Naive thymus-derived CD8-positive, alpha-beta T cell (primary cell): ENCODE data around the gene DLG2. TPM values are rescaled to one million over a fixed set of nuclear protein-coding genes. Genes with fewer than 3 reads are reported as not detected.

Source experiments
- ATAC-seq, 2 donors: fragments of 150-1000 bp; cut with Tn5 transposase in 1 of 2; sonication (Bioruptor Pico), chemical (Tn5 transposase) in 1 of 2; 1 replicate in 1 of 2; 2 replicates in 1 of 2; pipeline ENCODE4 v1.10.0; 2021; ENCODE audit warnings: mild to moderate bottlenecking in 2 of 2, moderate library complexity in 2 of 2
- POLR2A ChIA-PET: fragments of 350-600 bp; sonication (Branson Sonifier 250); formaldehyde crosslinking; loops from one replicate; lab custom pipeline; 2021; ENCODE audit warnings: antibody characterized with exemption; lab: Charles Lee
- DNase-seq, 10 donors: peaks; one replicate each; pipeline versions ENCODE4 v3.0.0 to v3.0.0-alpha.2; 2020 to 2022
- H3K27ac Mint-ChIP-seq, 10 donors: one replicate each; pipeline ENCODE4 v1.8.0; 2020 to 2022; ENCODE audit warnings: mild to moderate bottlenecking in 10 of 10, mixed read lengths in 10 of 10, moderate library complexity in 4 of 10, inconsistent platforms in 1 of 10
- H3K27me3 Mint-ChIP-seq, 5 donors: one replicate each; pipeline ENCODE4 v1.8.0; 2021 to 2022; ENCODE audit warnings: mixed read lengths in 5 of 5
- H3K36me3 Mint-ChIP-seq, 3 donors: one replicate each; pipeline ENCODE4 v1.8.0; 2020 to 2022; ENCODE audit warnings: mixed read lengths in 3 of 3, mild to moderate bottlenecking in 2 of 3, inconsistent platforms in 1 of 3
- H3K4me1 Mint-ChIP-seq, 4 donors: one replicate each; pipeline ENCODE4 v1.8.0; 2021 to 2022; ENCODE audit warnings: mixed read lengths in 4 of 4
- H3K4me3 Mint-ChIP-seq, 10 donors: one replicate each; pipeline ENCODE4 v1.8.0; 2020 to 2022; ENCODE audit warnings: mild to moderate bottlenecking in 10 of 10, mixed read lengths in 10 of 10, moderate library complexity in 6 of 10, inconsistent platforms in 1 of 10
- H3K9me3 Mint-ChIP-seq, 9 donors: one replicate each; pipeline ENCODE4 v1.8.0; 2020 to 2022; ENCODE audit warnings: mixed read lengths in 9 of 9, mild to moderate bottlenecking in 3 of 9, inconsistent platforms in 1 of 9, moderate library complexity in 1 of 9
- polyA plus RNA-seq, 3 donors: library from polyadenylated mRNA; unstranded; fragments of 300-500 nt; fragmentation: Illumina TruSeq; gene quantifications; one replicate each; pipeline ENCODE4 v1.2.3, GENCODE V29; 2021
- total RNA-seq, 8 experiments: library from RNA in 2 of 8; stranded (reverse) in 2 of 8; gene quantifications; one replicate each; pipeline ENCODE4 v1.2.3 and lab custom pipeline; 2021 to 2026

Gene DLG2
- total and polyA plus RNA-seq, 5 experiments from 2014 or later = 0.86 to 6.2 (median 2.5) TPM

DNA sequence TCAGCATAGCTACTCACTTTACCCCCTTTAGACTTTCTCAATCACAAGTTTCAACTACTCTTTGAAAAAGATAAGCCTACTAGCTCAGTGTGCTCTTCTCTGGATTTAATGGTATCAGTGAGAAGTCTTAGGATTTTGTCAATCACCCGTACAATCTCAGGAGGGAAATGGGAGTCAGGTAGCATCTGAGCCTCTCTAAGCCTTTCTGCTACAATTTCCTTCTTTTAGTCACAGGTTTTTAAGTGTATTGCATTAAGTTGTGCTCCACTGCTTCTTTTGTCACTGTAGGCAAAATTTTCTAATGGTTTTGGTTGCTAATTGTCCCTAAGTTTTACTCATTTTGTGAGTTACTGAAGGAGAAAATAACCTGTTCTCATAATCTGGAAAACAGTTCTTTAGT is 1582.4 kb downstream of the DLG2 start:
- Mint-ChIP-seq H3K9me3 (peaks cover 7 to 30% (median 17%) of the 10 kb centered on the region in 9 donors), H3K4me3 (no peak overlapping the region), H3K27ac (no peak overlapping the region), H3K4me1 (no peaks in the 10 kb centered on the region), H3K36me3 (peaks cover 0 to 8% (median 0%) of the 10 kb centered on the region in 3 donors), H3K27me3 (no peaks in the 10 kb centered on the region)
- ATAC-seq (no peak), DNase-seq (no peak)
- POLR2A ChIA-PET = no interaction called here

DNA sequence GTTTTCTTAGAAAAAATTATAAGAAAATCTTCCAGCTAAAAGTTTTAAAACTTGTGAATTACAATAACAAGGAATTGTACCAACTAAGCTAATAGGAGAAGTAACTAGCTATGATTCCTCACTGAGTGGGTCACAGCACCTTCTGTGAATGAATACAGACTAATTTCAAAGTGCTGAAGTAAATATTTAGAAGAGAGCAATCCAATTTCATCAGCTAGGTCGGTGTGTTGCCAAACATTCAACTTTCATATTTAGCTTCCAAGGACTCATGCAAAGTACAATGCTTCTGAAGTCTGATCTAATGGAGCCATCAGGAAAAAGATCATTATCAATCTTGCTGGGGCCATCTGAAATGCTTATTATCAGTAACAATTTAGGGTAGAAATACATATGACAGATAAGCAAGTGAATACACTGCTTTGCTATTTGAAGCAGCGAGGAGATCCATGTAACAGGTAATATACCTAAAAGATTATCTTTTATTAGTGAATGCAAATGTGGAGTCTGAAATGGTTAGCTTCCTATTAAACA is 1590.4 kb downstream of the DLG2 start:
- Mint-ChIP-seq H3K4me3 (no peak overlapping the region), H3K27ac (no peak overlapping the region), H3K36me3 (no peaks in the 10 kb centered on the region), H3K27me3 (no peaks in the 10 kb centered on the region), H3K9me3 (peaks cover 10 to 51% (median 25%) of the 10 kb centered on the region in 9 donors), H3K4me1 (no peaks in the 10 kb centered on the region)
- POLR2A ChIA-PET = no interaction called here
- DNase-seq (no peak), ATAC-seq (no peak)

DNA sequence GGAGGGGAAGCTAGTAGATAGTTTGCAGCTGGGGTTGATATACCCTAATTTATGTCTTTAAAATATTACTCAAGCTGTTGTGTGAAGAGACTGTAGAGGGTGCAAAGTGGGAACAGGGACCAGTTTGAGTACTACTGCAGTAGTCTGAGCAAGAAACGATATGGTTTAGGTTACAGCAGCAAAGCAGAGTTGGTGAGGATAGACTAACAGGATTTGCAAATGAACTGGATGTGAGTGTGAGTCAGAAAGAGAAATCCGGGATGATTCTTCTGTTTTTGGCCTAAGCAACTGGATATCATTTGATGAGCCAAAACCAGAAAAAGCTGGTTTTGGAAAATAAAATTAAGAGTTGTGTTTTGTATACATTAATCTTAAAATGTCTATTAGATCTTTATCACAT is 1591.5 kb downstream of the DLG2 start:
- Mint-ChIP-seq H3K36me3 (peaks cover 0 to 3% (median 0%) of the 10 kb centered on the region in 3 donors), H3K4me3 (no peak overlapping the region), H3K27me3 (no peaks in the 10 kb centered on the region), H3K9me3 (peaks cover 10 to 57% (median 31%) of the 10 kb centered on the region in 9 donors), H3K4me1 (no peaks in the 10 kb centered on the region), H3K27ac (no peak overlapping the region)
- DNase-seq (no peak), ATAC-seq (no peak)
- POLR2A ChIA-PET = no interaction called here

DNA sequence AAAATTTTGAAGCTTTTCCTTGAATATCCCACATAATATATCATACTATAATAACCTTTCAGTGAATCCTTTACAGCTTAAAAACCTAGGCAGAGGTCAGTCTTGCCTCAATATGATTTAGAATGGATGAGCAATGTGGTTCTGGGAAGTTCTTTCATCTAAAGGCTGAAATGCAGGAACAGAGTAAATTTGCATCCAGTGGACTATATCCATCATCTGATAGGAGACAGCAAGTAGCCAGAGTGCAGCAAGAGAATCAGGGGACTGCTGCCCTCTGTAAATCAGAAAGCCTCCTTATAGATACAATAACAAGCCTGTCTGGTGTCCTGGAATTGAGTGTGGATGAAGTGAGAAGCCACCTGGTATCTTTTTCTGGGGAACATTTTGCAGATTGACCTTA is 1592.7 kb downstream of the DLG2 start:
- peaks cover 12 to 67% (median 35%) of the 10 kb centered on the region in 9 donors for H3K9me3 Mint-ChIP-seq
- no peak overlapping the region for H3K4me3 Mint-ChIP-seq
- ATAC-seq = no peak
- DNase-seq = no peak
- no peak overlapping the region for H3K27ac Mint-ChIP-seq
- peaks cover 0 to 5% (median 0%) of the 10 kb centered on the region in 3 donors for H3K36me3 Mint-ChIP-seq
- no peaks in the 10 kb centered on the region for H3K27me3 Mint-ChIP-seq
- POLR2A ChIA-PET = no interaction called here
- no peaks in the 10 kb centered on the region for H3K4me1 Mint-ChIP-seq

DNA sequence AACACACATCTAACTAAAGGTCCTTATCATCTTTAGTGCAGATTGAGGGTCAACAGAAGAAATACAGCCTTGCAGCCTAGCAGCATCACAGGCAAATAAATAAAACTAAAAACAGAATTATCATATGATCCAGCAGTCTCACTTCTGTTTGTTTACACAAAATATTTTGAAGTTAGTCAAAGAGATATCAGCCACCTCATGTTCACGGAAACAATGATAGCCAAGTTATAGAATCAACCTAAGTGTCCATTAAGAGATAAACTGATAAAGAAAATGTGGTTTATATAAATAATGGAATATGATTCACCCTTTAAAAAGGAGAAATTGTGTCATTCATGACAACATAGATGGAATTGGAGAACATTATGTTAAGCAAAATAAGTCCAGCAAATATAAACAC is 1602.9 kb downstream of the DLG2 start:
- Mint-ChIP-seq H3K9me3 (peaks cover 2 to 32% (median 7%) of the 10 kb centered on the region in 9 donors), H3K27me3 (no peaks in the 10 kb centered on the region), H3K4me1 (no peaks in the 10 kb centered on the region), H3K36me3 (no peaks in the 10 kb centered on the region), H3K27ac (no peak overlapping the region), H3K4me3 (no peak overlapping the region)
- no peak for DNase-seq
- ATAC-seq = no peak
- POLR2A ChIA-PET = no interaction called here

DNA sequence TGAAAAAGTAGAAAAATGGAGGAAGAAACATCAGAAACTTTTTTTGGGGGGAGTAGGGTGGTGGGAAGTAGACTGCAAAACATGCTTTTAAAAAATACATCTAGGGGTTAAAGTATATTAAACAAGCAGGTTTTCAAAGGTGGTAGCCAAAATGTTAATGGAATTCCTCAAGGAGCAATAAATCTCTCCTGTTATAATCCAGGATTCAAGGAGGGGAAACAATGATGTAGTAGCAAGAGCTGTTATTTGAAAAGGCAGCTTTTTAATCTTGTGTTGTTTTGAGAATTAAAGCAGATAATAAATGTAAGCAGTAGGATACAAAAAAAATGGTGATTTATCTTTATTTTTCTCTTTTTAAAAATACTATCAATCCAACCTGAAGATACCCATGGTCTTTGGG is 1604.4 kb downstream of the DLG2 start:
- no peak for DNase-seq
- H3K4me1 Mint-ChIP-seq = no peaks in the 10 kb centered on the region
- no peaks in the 10 kb centered on the region for H3K36me3 Mint-ChIP-seq
- no peak overlapping the region for H3K4me3 Mint-ChIP-seq
- H3K27me3 Mint-ChIP-seq = no peaks in the 10 kb centered on the region
- ATAC-seq = no peak
- H3K27ac Mint-ChIP-seq = no peak overlapping the region
- POLR2A ChIA-PET = no interaction called here
- H3K9me3 Mint-ChIP-seq = peaks cover 0 to 25% (median 5%) of the 10 kb centered on the region in 9 donors

DNA sequence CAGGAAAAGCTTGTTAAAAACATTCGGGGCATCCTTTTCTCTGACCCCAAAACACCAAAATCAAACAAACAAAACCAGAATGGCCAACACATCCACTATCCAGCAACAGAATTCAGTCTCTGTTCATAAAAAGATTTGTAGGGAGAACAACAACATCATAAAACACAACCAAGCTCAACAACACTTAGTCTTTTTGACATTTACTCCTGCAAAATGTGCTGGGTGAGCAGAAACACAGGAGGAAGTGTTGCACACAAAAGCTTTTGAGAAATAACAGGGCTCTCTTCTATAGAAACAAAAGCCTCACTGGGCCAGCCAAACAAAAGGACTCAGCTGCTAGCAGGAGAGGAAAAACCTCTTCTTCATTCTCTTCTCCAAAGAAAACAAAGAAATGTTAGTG is 1604.9 kb downstream of the DLG2 start:
- H3K27me3 Mint-ChIP-seq = no peaks in the 10 kb centered on the region
- DNase-seq (no peak), ATAC-seq (no peak)
- no peak overlapping the region for H3K4me3 Mint-ChIP-seq
- no peak overlapping the region for H3K27ac Mint-ChIP-seq
- H3K4me1 Mint-ChIP-seq = no peaks in the 10 kb centered on the region
- peaks cover 0 to 26% (median 5%) of the 10 kb centered on the region in 9 donors for H3K9me3 Mint-ChIP-seq
- H3K36me3 Mint-ChIP-seq = no peaks in the 10 kb centered on the region
- POLR2A ChIA-PET = no interaction called here

DNA sequence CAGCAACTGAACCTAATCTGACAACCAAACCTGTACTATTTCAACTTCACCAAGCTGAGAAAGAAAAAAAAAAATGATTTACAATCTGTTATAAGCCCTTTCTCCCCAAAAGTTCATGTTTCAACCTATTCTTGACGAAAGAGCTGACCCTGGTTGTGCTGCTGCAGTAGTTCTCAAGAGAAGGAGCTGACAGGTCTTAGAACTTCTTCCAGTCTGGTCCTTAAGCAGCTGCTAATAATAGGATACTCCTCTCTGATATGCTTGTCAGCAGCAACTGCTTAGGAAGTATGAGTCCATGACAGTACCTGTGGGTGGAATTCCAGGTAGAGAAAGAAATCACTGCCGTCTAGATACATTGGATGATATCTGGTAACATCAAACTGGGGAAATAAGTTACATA is 1605.9 kb downstream of the DLG2 start:
- H3K36me3 Mint-ChIP-seq = no peaks in the 10 kb centered on the region
- POLR2A ChIA-PET = no interaction called here
- H3K27ac Mint-ChIP-seq = no peak overlapping the region
- no peaks in the 10 kb centered on the region for H3K4me1 Mint-ChIP-seq
- DNase-seq (no peak), ATAC-seq (no peak)
- no peak overlapping the region for H3K4me3 Mint-ChIP-seq
- H3K9me3 Mint-ChIP-seq = peaks cover 2 to 35% (median 8%) of the 10 kb centered on the region in 9 donors
- H3K27me3 Mint-ChIP-seq = no peaks in the 10 kb centered on the region

DNA sequence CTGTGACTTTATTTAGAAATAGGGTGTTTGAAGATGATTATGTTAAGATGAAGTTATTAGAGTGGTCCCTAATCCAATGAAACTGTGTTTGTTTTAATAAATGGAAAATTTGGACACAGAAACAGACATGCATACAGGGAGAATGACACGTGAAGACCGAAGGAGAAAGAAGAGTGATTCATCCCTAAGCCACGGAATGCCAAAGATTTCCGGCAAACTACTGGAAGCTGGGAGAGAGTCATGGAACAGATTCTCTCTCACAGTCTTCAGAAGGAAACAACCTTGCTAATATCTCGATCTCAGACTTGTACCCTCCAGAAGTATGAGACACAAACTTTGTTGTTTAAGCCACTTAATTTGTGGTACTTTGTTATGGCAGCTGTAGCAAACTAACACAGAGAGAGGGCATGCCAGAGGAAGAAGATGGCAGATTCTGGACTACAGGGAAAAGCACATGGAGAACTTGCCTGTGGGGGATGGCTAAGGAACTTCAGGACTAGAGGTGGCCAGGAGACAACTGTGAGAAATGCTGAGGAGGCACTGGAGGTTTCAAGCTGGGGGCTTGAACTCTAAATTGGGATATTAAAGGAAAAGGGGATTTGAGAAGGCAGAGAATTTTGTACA is 1607.5 kb downstream of the DLG2 start:
- H3K4me1 Mint-ChIP-seq = no peaks in the 10 kb centered on the region
- no peak overlapping the region for H3K4me3 Mint-ChIP-seq
- no peaks in the 10 kb centered on the region for H3K27me3 Mint-ChIP-seq
- ATAC-seq (no peak), DNase-seq (no peak)
- no peak overlapping the region for H3K27ac Mint-ChIP-seq
- no peaks in the 10 kb centered on the region for H3K36me3 Mint-ChIP-seq
- peaks cover 6 to 36% (median 10%) of the 10 kb centered on the region in 9 donors for H3K9me3 Mint-ChIP-seq
- POLR2A ChIA-PET = no interaction called here

DNA sequence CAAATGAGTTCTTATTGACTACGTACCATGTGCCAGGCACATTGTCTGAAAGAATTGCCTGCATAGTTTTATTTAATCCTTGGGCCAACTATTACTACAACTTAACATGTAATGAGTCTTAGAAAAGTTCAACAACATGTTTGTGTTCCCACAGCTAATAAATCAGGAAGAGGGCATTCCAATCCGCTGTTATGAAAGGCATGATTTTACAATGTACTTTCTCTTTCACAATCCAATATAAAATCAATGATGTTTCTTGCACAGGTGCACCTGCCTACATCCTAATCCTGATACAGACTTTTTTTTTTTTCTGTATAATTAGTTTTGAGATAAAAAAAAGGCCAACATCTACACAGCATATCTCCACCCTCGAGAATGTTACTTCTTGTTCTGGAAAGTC is 1612.6 kb downstream of the DLG2 start:
- Mint-ChIP-seq H3K9me3 (peaks cover 0 to 25% (median 9%) of the 10 kb centered on the region in 9 donors), H3K27me3 (no peaks in the 10 kb centered on the region), H3K4me3 (no peak overlapping the region), H3K27ac (no peak overlapping the region), H3K4me1 (no peaks in the 10 kb centered on the region), H3K36me3 (no peaks in the 10 kb centered on the region)
- ATAC-seq = no peak
- DNase-seq = no peak
- POLR2A ChIA-PET = no interaction called here

DNA sequence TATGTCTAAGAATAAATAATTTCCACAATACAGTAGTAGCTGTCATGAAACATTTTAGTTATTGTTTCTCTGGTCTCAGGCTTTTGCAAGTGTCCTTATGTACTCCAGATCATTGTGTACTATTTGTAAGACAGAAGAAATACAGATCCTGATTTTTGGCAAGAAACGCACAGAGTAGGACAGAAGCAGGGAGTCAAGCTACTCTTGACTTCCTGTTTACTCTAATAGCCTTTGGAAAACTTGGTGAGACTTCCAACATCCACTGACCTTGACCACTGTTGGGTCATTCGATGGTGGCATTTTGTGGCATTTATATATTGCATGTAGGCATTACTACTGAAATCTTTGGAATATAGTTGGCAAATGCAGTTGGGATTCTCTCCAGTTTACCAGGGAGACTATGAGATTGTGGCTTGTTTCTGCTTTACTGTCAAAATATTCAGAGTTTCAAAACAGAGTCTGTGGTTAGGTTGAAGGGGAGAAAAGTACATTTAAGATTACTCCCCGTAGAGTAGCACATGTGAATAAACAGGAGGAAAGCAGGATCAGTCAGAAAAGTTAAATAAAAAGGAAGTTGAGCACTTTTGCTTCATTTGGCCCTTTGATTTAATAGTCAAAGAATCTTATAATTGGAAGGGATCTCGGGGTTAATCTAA is 1614.8 kb downstream of the DLG2 start:
- no peaks in the 10 kb centered on the region for H3K36me3 Mint-ChIP-seq
- H3K27ac Mint-ChIP-seq = no peak overlapping the region
- no peaks in the 10 kb centered on the region for H3K27me3 Mint-ChIP-seq
- no peaks in the 10 kb centered on the region for H3K4me1 Mint-ChIP-seq
- POLR2A ChIA-PET = no interaction called here
- H3K9me3 Mint-ChIP-seq = peaks cover 4 to 34% (median 13%) of the 10 kb centered on the region in 9 donors
- no peak overlapping the region for H3K4me3 Mint-ChIP-seq
- DNase-seq (no peak), ATAC-seq (no peak)

DNA sequence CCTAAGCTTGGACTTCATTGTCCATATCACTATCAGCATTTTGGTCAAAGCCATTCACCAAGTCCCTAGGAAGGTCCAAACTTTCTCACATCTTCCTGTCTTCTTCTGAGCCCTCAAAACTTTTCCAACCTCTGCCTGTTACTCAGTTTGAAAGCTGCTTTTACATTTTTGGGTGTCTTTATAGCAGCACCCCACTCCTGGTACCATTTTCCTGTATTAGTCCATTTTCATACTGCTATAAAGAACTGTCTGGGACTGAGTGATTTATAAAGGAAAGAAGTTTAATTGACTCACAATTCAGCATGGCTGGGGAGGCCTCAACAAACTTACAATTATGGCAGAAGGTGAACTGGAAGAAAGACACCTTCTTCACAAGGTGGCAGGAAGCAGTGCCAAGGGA is 1624.0 kb downstream of the DLG2 start:
- ATAC-seq (no peak), DNase-seq (no peak)
- Mint-ChIP-seq H3K27me3 (no peaks in the 10 kb centered on the region), H3K4me1 (no peaks in the 10 kb centered on the region), H3K9me3 (peaks cover 29 to 86% (median 49%) of the 10 kb centered on the region in 9 donors), H3K27ac (no peak overlapping the region), H3K36me3 (peaks cover 0 to 52% (median 0%) of the 10 kb centered on the region in 3 donors), H3K4me3 (no peak overlapping the region)
- POLR2A ChIA-PET = no interaction called here

DNA sequence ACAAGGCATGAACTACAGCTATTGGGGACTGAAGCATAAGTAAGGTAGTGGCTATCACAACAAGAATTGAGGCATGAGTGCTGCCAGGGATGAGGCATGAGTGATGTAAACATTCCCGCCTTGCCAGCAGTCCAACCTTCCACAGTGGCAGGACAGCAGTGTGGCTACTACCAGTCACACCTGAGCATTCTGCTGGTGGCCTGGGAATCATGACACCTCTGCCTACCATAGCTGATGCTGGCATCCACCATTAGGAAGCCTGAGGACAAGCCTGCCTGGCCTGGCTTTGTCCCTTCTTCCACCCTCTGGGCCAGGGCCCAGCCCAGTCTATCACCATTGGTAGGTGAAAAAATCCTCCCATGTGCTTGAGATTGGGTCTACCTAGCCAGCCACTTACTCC is 1628.2 kb downstream of the DLG2 start:
- DNase-seq = peak in 1 of 10 donors; percentile 62
- POLR2A ChIA-PET = no interaction called here
- no peak overlapping the region for H3K4me3 Mint-ChIP-seq
- no peak overlapping the region for H3K27ac Mint-ChIP-seq
- no peaks in the 10 kb centered on the region for H3K27me3 Mint-ChIP-seq
- H3K9me3 Mint-ChIP-seq = peaks cover 27 to 80% (median 48%) of the 10 kb centered on the region in 9 donors
- H3K36me3 Mint-ChIP-seq = peaks cover 0 to 40% (median 0%) of the 10 kb centered on the region in 3 donors
- H3K4me1 Mint-ChIP-seq = no peaks in the 10 kb centered on the region
- ATAC-seq = no peak
